GM13977 (cell line): ENCODE results near the gene NXPH3.

ENCODE experiments used
- DNase-seq: peaks from one replicate; pipeline ENCODE4 v3.0.0; 2012; ENCODE audit warnings: low spot score
- in situ Hi-C: fragments of 300-500 bp; cut with MboI; formaldehyde crosslinking; loops from one replicate; pipeline ENCODE4 v1.12.0; 2022; ENCODE audit warnings: low sequenced_read_pairs, low pct_unique_long_range_greater_than_20kb, mixed read lengths, inconsistent platforms; ENCODE audit not compliant: unreplicated experiment
- TF ChIP-seq, protein P1 (sequence below): IDR thresholded peaks from 2 replicates; pipeline ENCODE4 v1.5.1; 2012; ENCODE audit warnings: mild to moderate bottlenecking, control low read depth; ENCODE audit not compliant: insufficient read depth; ENCODE audit errors: extremely low read depth, missing control alignments

NXPH3 gene

DNA sequence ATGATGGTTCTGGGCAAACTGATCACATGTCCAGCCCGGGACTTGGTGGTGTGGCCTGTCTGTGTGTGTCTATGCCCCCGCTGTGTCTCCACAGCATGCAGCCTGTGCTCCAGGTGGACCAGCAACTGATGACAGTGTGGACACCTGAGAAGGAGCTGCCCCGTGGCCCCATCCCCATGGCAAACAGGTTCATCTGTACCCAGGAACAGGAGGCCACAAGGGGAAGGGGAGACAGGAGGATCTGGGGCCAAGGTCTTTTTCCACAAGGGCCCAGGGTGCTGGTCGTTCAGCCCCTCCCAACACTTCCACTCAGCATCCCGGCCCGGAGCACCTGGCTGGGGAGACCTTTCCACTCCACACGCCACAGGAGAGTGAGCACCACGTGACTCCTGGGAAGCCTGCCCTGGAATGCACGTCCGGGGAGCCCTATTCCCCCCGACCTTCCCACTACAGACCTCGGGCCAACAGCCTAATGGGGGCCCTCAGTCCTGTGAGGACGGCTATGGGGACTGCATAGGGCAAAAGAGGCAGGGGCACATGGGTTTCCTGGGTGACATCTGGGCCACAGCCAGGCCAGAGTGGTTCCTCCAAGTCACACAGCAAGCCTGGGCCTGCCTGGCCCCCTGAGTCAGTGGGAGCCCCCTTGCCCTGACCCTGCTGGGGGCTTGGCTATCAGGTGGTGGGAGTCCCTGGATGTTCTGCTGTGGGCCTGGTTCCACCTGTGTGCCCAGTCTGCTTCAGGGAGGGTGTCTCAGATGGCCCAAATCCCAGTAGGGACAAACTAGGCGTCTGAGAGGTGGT is 20.8 kb upstream of the NXPH3 start:
- in situ Hi-C loops = loop anchor here (10.0 to 25.0 kb wide), 3 partner anchors 120 to 432 kb away; partner anchors contain the start of genes DLX3 and TAC4
- DNase-seq = peak; percentile 11

DNA sequence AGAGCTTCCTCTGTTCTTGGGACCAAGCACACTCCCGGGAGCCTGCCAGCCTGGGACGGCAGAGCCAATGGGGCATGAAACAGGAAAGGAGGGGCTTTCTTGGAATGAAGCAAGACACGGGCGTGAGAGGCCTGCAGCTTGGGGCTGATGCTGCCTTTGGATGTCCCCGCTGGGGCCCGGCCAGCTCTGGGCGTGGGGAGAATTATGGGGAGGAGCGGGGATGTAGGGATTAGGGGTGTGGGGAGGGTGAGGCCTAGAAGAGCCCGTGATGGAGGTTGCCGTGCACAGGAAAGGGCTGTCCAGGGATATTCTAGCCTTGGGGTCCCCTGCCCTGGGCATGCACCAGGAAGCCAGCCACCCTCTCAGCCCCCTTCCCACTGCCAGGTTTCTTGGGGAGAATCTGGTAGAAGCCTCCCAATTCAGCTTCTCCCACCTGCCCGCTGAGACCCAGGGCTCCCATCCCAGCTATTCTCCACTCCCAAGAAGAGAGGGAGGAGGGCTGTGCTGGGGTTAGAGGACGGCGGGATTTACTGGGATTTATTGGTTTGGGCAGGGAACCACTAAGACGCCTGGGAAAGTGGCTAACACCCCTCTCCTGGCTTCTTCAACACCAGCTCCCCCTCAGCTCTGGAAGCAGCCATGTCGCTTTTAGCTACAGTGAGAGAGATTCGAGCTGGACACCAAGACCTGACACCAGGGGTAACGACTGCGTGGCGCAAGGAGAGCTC is 20.0 kb upstream of the NXPH3 start:
- TF ChIP-seq, protein P1, sequence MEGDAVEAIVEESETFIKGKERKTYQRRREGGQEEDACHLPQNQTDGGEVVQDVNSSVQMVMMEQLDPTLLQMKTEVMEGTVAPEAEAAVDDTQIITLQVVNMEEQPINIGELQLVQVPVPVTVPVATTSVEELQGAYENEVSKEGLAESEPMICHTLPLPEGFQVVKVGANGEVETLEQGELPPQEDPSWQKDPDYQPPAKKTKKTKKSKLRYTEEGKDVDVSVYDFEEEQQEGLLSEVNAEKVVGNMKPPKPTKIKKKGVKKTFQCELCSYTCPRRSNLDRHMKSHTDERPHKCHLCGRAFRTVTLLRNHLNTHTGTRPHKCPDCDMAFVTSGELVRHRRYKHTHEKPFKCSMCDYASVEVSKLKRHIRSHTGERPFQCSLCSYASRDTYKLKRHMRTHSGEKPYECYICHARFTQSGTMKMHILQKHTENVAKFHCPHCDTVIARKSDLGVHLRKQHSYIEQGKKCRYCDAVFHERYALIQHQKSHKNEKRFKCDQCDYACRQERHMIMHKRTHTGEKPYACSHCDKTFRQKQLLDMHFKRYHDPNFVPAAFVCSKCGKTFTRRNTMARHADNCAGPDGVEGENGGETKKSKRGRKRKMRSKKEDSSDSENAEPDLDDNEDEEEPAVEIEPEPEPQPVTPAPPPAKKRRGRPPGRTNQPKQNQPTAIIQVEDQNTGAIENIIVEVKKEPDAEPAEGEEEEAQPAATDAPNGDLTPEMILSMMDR = no peak
- in situ Hi-C loops = loop anchor here (10.0 to 25.0 kb wide), 3 partner anchors 121 to 432 kb away; partner anchors contain the start of genes DLX3 and TAC4
- DNase-seq = peak; percentile 30

More for the DNA sequence above, 20.8 kb upstream of the NXPH3 start:
- TF ChIP-seq, protein P1 = no peak

DNA sequence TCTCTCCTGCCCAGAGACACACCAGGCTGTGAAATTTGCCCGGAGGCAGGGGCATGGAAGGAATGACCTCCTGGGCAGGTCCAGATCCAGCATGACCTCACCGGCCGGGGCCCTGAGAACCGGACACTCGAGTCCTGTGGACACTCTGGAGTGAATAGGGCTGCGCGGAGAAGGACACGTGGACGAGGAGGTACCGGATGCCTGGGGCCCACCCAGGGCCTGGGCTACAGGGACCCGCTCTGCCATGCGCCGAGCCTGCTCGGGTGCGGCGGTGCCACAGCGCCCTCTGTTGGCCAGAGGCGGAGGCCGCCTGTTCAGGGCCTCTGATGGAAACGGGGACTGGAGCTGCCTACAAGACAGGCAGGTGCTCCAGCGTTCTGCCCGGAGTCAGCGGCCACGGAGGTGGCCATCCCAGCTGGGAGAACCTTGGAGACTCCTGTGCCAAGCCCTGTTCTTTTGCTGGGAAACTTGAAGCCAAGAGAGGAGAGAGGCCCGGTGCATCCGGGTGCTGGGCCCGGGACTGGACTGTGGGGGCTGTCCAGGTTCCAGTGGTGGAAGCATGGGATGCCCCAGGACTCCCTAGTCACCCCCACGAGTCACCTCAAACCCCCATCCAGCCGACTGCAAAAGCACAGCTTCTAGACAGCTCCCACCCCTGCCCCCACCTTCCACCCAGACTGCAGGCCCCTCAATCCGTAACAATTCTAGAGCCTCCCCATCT is 19.3 kb upstream of the NXPH3 start:
- TF ChIP-seq, protein P1 = peak; percentile 100
- peak; percentile 90 for DNase-seq
- in situ Hi-C loops = loop anchor here (10.0 to 25.0 kb wide), 3 partner anchors 122 to 431 kb away; partner anchors contain the start of genes DLX3 and TAC4

DNA sequence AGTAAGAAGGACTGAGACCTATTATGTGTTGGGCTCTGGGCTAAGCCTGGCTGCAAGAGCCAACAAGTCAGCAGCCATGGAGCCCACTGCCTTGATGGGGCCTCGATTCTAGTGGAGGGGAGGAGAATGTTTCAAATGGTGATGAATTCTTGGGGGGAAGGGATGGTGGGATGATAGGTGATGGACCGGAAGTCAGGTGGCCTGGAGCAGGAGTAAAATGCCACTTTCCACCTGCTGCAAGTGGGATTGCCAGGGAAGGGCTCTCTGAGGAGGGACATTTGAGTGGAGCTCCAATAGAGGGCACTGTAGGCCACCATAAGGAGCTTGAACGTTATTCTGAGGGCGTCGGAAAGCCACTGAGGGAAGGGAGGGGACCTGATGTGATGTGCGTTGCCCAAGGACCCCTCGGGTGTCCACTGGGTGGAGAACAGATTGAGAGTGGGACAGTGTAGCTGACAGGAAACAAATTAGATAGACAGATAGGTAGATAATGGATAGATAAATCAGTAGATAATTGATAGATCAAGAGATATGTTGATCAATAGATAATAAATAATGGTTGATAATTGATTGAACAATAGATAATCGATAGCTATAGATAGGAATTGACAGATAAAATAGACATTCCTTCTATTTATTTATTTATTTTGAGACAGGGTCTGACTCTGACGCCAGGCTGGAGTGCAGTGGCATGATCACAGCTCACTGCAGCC is 18.2 kb upstream of the NXPH3 start:
- TF ChIP-seq, protein P1 = peak; percentile 74
- in situ Hi-C loops = loop anchor here (10.0 to 25.0 kb wide), 3 partner anchors 123 to 430 kb away; partner anchors contain the start of genes DLX3 and TAC4
- peak; percentile 61 for DNase-seq

DNA sequence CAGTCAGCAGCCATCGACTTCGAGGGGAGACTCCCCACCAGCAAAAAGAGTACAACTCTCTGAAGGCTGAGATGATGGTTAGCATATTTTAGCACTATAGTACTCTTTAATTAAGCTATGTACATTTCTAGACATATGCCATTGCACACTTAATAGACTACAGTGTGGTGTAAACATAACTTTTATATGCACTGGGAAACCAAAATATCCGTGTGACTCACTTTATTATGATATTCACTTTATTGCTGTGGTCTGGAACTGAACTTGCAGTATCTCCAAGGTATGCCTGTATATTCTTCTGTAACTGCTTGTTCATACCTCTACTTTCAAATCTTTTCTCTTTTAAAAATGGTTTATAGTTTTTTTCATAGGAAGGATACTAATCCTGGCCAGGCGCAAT is 11.0 kb upstream of the NXPH3 start:
- DNase-seq = no peak
- TF ChIP-seq, protein P1 = no peak
- in situ Hi-C loops = loop anchor here (25.0 kb wide), 2 partner anchors 273 to 423 kb away; partner anchors contain the start of genes DLX3 and TAC4
